ENCODE measurements around the gene RASSF3. TPM values are rescaled to one million over a fixed set of nuclear protein-coding genes. Genes with fewer than 3 reads are reported as not detected.

RASSF3 gene
- total RNA-seq, 4 donors from 2014 or later = 35.3 to 68.5 (median 45.9) TPM

GRCh38 chr12:64745259-64745807 lies 135.0 kb downstream of the RASSF3 start:
- TF ChIP-seq CTCF (IDR thresholded peaks at IDR 0.05) = no peak
- DNase-seq (ENCODE audit: low spot score) = no peak

DNA sequence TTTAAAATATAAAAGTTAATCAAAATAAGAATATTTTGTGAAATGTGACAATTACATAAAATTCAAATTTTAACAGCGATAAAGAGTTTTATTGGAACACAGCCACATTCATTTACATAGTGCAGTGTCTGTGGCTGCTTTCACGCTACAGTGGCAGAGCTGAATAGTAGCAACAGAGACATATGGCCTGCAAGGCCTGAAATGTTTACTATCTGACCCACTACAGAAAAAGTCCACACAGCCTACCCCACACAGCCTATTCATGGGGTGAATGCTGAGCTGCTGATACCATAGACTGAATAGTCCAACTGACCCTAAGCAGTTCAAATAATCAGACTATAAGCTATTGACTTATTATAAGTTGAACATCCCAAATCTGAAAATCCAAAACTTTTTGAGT lies 135.7 kb downstream of the RASSF3 start:
- ATAC-seq (ENCODE audit: low FRiP score) = no peak
- no peak for DNase-seq (ENCODE audit: low spot score)
- no peak for TF ChIP-seq CTCF (IDR thresholded peaks at IDR 0.05)

More at GRCh38 chr12:64745259-64745807, 135.0 kb downstream of the RASSF3 start:
- ATAC-seq (ENCODE audit: low FRiP score) = no peak

DNA sequence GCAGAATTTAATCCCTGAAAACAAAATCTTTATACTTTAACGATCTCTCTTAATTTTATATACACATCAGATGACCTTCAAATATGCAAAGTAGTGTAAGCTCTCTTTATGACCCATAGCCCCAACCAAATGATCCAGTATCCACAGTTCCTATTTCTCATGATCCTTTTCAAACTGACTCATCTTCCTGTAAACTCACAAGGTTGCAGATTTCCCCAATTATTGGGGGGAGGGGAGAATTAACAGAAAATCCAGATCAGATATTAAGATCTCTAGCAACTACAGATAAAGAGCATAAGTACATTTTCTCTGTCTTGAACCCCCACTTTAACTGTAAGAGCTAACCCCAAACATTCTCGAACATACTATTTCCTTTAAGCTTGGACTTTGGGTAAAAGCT lies 136.4 kb downstream of the RASSF3 start:
- DNase-seq (ENCODE audit: low spot score) = no peak
- TF ChIP-seq CTCF (IDR thresholded peaks at IDR 0.05) = no peak
- ATAC-seq (ENCODE audit: low FRiP score) = no peak

Small RNA genes within 50 kb of the gene (small RNA-seq; reads per million reads assigned to genes)
- gene MIR548C = not detected
- gene MIR548Z = not detected
- gene RF00137 = not detected

Other genes with a start within 250 kb of the RASSF3 start
- not detected for gene C12orf56, start 219.7 kb upstream of the RASSF3 start, total RNA-seq
- gene XPOT, start 206.1 kb upstream of the RASSF3 start, total RNA-seq = 10 to 100 TPM; 54.9 to 64.5 (median 55.9) TPM
- gene TBK1, start 158.4 kb upstream of the RASSF3 start, total RNA-seq = 10 to 100 TPM; 20.4 to 33.9 (median 27.4) TPM
- 100 to 1,000 TPM; 131 to 204 (median 172) TPM for gene GNS, start 148.9 kb downstream of the RASSF3 start, total RNA-seq
- gene TBC1D30, start 214.2 kb downstream of the RASSF3 start, total RNA-seq = 10 to 100 TPM in 2 of 4 donors, 1 to 10 TPM in 2; 2.6 to 20.9 (median 9.3) TPM